Endothelial cell of umbilical vein (primary cell): Measurements from ENCODE around the gene DHRS12. TPM values are rescaled to one million over a fixed set of nuclear protein-coding genes. Genes with fewer than 3 reads are reported as not detected.

Experiments used
- BruUV-seq: library from RNA; stranded (reverse); fragments of 400-500 nt; replicated peaks from 2 replicates; lab custom pipeline; 2021; lab: Mats Ljungman, UMichigan
- CTCF ChIA-PET: fragments of 300-600, 350-600 bp; sonication (Branson Sonifier 250); formaldehyde crosslinking; loops from one replicate; lab custom pipeline; 2021; ENCODE audit warnings: antibody characterized with exemption, inconsistent platforms; lab: Charles Lee
- POLR2A ChIA-PET: fragments of 300-600, 350-600 bp; sonication (Branson Sonifier 250); formaldehyde crosslinking; loops from one replicate; lab custom pipeline; 2021; ENCODE audit warnings: antibody characterized with exemption, inconsistent platforms; lab: Charles Lee
- DNase-seq: peaks from one replicate; pipeline ENCODE4 v3.0.0-alpha.2; 2011; ENCODE audit warnings: low read depth, low spot score
- FAIRE-seq: peaks from 2 replicates; lab custom pipeline; 2011; peaks lifted over from hg19 to GRCh38; lab: Jason Lieb, UNC
- H2AFZ ChIP-seq: 2 replicates; pipeline ENCODE4 v1.6.0; 2012; ENCODE audit warnings: low read depth, low read length, control low read depth, inconsistent platforms
- H3K27ac ChIP-seq: 2 replicates; pipeline ENCODE4 v1.5.1; 2011; ENCODE audit warnings: low read depth, mild to moderate bottlenecking, control low read depth, low read length, moderate library complexity; ENCODE audit not compliant: insufficient read depth
- H3K27me3 ChIP-seq, 2 experiments: 2 replicates each; pipeline versions ENCODE4 v1.6.0 to v1.6.1; 2011; ENCODE audit warnings: low read length in 2 of 2, mixed read lengths in 1 of 2; ENCODE audit not compliant: control insufficient read depth in 2 of 2, insufficient read depth in 2 of 2
- H3K36me3 ChIP-seq, 2 experiments: 2 replicates in 1 of 2; 3 replicates in 1 of 2; pipeline ENCODE4 v1.5.1; 2011; ENCODE audit warnings: low read length in 2 of 2, mild to moderate bottlenecking in 1 of 2, moderate library complexity in 1 of 2; ENCODE audit not compliant: control insufficient read depth in 2 of 2, insufficient read depth in 2 of 2; ENCODE audit errors: extremely low read depth in 1 of 2
- H3K4me1 ChIP-seq: 3 replicates; pipeline ENCODE4 v1.5.1; 2011; ENCODE audit warnings: mild to moderate bottlenecking, low read length; ENCODE audit not compliant: control insufficient read depth, insufficient read depth; ENCODE audit errors: extremely low read depth
- H3K4me2 ChIP-seq: 2 replicates; pipeline ENCODE4 v1.6.1; 2011; ENCODE audit warnings: low read length, control low read depth, mixed read lengths; ENCODE audit not compliant: insufficient read depth
- H3K4me3 ChIP-seq, 3 experiments: fragments of 200-600 bp in 1 of 3; sonication (generic), shearing (Covaris generic) in 1 of 3; replicated peaks in 1 of 3; 2 replicates each; pipeline ENCODE4 v1.5.1; 2011 to 2016; ENCODE audit warnings: control low read depth in 3 of 3, low read length in 3 of 3, mild to moderate bottlenecking in 2 of 3, inconsistent platforms in 1 of 3, low read depth in 1 of 3, moderate library complexity in 1 of 3; ENCODE audit not compliant: insufficient read depth in 1 of 3
- H3K79me2 ChIP-seq: 2 replicates; pipeline ENCODE4 v1.6.0; 2012; ENCODE audit warnings: low read length, inconsistent platforms; ENCODE audit not compliant: control insufficient read depth, insufficient read depth
- H3K9ac ChIP-seq: replicated peaks from 2 replicates; pipeline ENCODE3; 2011; ENCODE audit warnings: low read length, control low read depth; ENCODE audit not compliant: insufficient read depth; ENCODE audit errors: extremely low read depth
- H3K9me1 ChIP-seq: replicated peaks from 3 replicates; pipeline ENCODE4 v1.6.0; 2011; ENCODE audit warnings: mild to moderate bottlenecking, low read length; ENCODE audit not compliant: control insufficient read depth, insufficient read depth; ENCODE audit errors: extremely low read depth
- H3K9me3 ChIP-seq: replicated peaks from 2 replicates; pipeline ENCODE4 v1.5.1; 2012; ENCODE audit warnings: low read length, inconsistent platforms; ENCODE audit not compliant: control insufficient read depth, insufficient read depth
- H4K20me1 ChIP-seq: replicated peaks from 2 replicates; pipeline ENCODE3; 2011; ENCODE audit warnings: mild to moderate bottlenecking, low read length; ENCODE audit not compliant: control insufficient read depth, insufficient read depth; ENCODE audit errors: extremely low read depth
- CTCF ChIP-seq, 2 donors: IDR thresholded peaks; 1 replicate in 1 of 2; 2 replicates in 1 of 2; pipeline ENCODE4 v1.5.1; 2011; ENCODE audit warnings: low read length in 2 of 2, mild to moderate bottlenecking in 2 of 2, moderate library complexity in 2 of 2, control low read depth in 1 of 2, inconsistent platforms in 1 of 2, low read depth in 1 of 2; ENCODE audit not compliant: insufficient read depth in 1 of 2; ENCODE audit errors: extremely low read depth in 1 of 2
- EZH2 ChIP-seq: IDR thresholded peaks from 2 replicates; pipeline ENCODE4 v1.6.1; 2012; ENCODE audit warnings: borderline replicate concordance, low read depth, mild to moderate bottlenecking, moderate library complexity, low read length, inconsistent platforms; ENCODE audit not compliant: severe bottlenecking
- FOS ChIP-seq: IDR thresholded peaks from 2 replicates; pipeline ENCODE4 v1.6.1; 2011; ENCODE audit warnings: mild to moderate bottlenecking, low read length, moderate library complexity, borderline replicate concordance; ENCODE audit not compliant: insufficient read depth
- GATA2 ChIP-seq: IDR thresholded peaks from 2 replicates; pipeline ENCODE4 v1.7.0; 2011; ENCODE audit warnings: low read depth, mild to moderate bottlenecking, moderate library complexity, mixed read lengths, low read length; ENCODE audit not compliant: insufficient read length, insufficient read depth
- JUN ChIP-seq: IDR thresholded peaks from 2 replicates; pipeline ENCODE4 v1.6.1; 2011; ENCODE audit warnings: borderline replicate concordance, low read depth; ENCODE audit not compliant: insufficient read length, insufficient read depth
- MAX ChIP-seq: IDR thresholded peaks from 2 replicates; pipeline ENCODE4 v1.6.1; 2011; ENCODE audit not compliant: insufficient read depth, insufficient read length
- MYC ChIP-seq: IDR thresholded peaks from one replicate; pipeline ENCODE4 v1.6.1; 2011; ENCODE audit warnings: mild to moderate bottlenecking, low read depth, low read length
- POLR2A ChIP-seq: IDR thresholded peaks from 2 replicates; pipeline ENCODE4 v1.6.1; 2012; ENCODE audit warnings: low read depth, mild to moderate bottlenecking, control low read depth, low read length
- POLR2AphosphoS5 ChIP-seq: IDR thresholded peaks from 2 replicates; pipeline ENCODE4 v1.6.1; 2012; ENCODE audit warnings: low read depth, mild to moderate bottlenecking, control low read depth, low read length, moderate library complexity; ENCODE audit not compliant: insufficient read depth
- dilution Hi-C: fragments of 300-500 bp; cut with MboI; formaldehyde crosslinking; loops from one replicate; pipeline ENCODE4 v1.15.0; 2019; ENCODE audit warnings: low sequenced_read_pairs; ENCODE audit not compliant: extremely low pct_ligation_motif_present
- intact Hi-C: fragments of 100-400 bp; cut with micrococcal nuclease; formaldehyde crosslinking; loops from one replicate; pipeline ENCODE4 v1.10.0; 2022
- polyA plus RNA-seq, 4 experiments: library from polyadenylated mRNA; depleted of rRNA in 3 of 4; stranded (reverse) in 3 of 4; unstranded in 1 of 4; fragments of >200 nt; gene quantifications; 2 replicates each; pipeline versions ENCODE4 v1.2.1 to v1.2.3, GENCODE V29; 2011 to 2012; ENCODE audit warnings: missing spikeins in 1 of 4
- total RNA-seq: library from RNA; stranded (reverse); gene quantifications from 2 replicates; pipeline ENCODE4 v1.2.3, GENCODE V29; 2021

The DHRS12 gene
- total and polyA plus RNA-seq, 2 donors (not counting 3 experiments of a cell fraction or from before 2014, with no cell fraction given): 8.9 to 9.1 TPM

GRCh38 chr13:51724721-51725120 is 79.2 kb downstream of the DHRS12 start:
- Histone ChIP-seq H3K36me3 (no peaks in the 10 kb centered on the region), H4K20me1 (no peaks in the 10 kb centered on the region), H3K9me1 (no peaks in the 10 kb centered on the region), H3K27me3 (no peaks in the 10 kb centered on the region), H3K4me1 (no peaks in the 10 kb centered on the region), H3K4me3 (no peak overlapping the region), H3K9me3 (no peaks in the 10 kb centered on the region), H3K9ac (no peak overlapping the region), H3K4me2 (no peak overlapping the region), H3K79me2 (no peaks in the 10 kb centered on the region), H3K27ac (no peak overlapping the region), H2AFZ (no peak overlapping the region)
- dilution Hi-C loops: no loop called here
- POLR2A ChIA-PET: no interaction called here
- DNase-seq: no peak
- intact Hi-C loops: loop anchor here (5.0 kb wide), 1 partner anchor 142 kb away; the partner anchor contains the start of gene WDFY2
- no peak for TF ChIP-seq POLR2AphosphoS5
- TF ChIP-seq JUN: no peak
- TF ChIP-seq EZH2: no peak
- TF ChIP-seq MYC: no peak
- no peak for TF ChIP-seq POLR2A
- BruUV-seq: no TSS peak
- FAIRE-seq: no peak
- CTCF ChIA-PET: interaction anchor here (0.6 to 0.7 kb wide), 2 partner anchors 18 to 412 kb away, joined by 3 read pairs; no protein-coding TSS in a partner anchor

- no TSS peak for BruUV-seq
- DNase-seq (no peak), FAIRE-seq (no peak)
- no peaks in the 10 kb centered on the region for H3K4me1 ChIP-seq
- H3K9ac ChIP-seq: no peak overlapping the region
- POLR2A ChIA-PET: interaction anchor here (0.7 kb wide), 1 partner anchor 451 kb away, joined by 3 read pairs; no protein-coding TSS in a partner anchor
- no peaks in the 10 kb centered on the region for H3K9me1 ChIP-seq
- TF ChIP-seq GATA2 (no peak), POLR2AphosphoS5 (no peak), EZH2 (no peak), MYC (no peak), POLR2A (no peak), JUN (no peak), MAX (no peak), FOS (no peak), CTCF (IDR thresholded peaks at IDR 0.05; ENCODE audit: extremely low read depth in 1 of 2, insufficient read depth in 1 of 2, low read depth in 1 of 2, low read length in 2 of 2) (no peak)
- no peak overlapping the region for H3K27ac ChIP-seq
- no peaks in the 10 kb centered on the region for H4K20me1 ChIP-seq
- dilution Hi-C loops (no loop called here), intact Hi-C loops (no loop called here)
- CTCF ChIA-PET: no interaction called here
- no peak overlapping the region for H2AFZ ChIP-seq
- H3K27me3 ChIP-seq: no peaks in the 10 kb centered on the region
- H3K9me3 ChIP-seq: no peaks in the 10 kb centered on the region
- no peak overlapping the region for H3K4me3 ChIP-seq
- no peaks in the 10 kb centered on the region for H3K79me2 ChIP-seq
- no peaks in the 10 kb centered on the region for H3K36me3 ChIP-seq
- H3K4me2 ChIP-seq: no peak overlapping the region
These were observed 80.4 kb downstream of the DHRS12 start for GRCh38 chr13:51723529-51723928.
